Stimulated activated CD4-positive, alpha-beta T cell treated with anti-CD3 and anti-CD28 coated beads, Interleukin-1b, Interleukin-23, amount 100 ng/mL, for 48 hours (primary cell): ENCODE measurements around the gene BCL6B.

ENCODE experiments used
- DNase-seq: peaks from one replicate; pipeline ENCODE4 v3.0.0-alpha.2; 2020

BCL6B gene

DNA sequence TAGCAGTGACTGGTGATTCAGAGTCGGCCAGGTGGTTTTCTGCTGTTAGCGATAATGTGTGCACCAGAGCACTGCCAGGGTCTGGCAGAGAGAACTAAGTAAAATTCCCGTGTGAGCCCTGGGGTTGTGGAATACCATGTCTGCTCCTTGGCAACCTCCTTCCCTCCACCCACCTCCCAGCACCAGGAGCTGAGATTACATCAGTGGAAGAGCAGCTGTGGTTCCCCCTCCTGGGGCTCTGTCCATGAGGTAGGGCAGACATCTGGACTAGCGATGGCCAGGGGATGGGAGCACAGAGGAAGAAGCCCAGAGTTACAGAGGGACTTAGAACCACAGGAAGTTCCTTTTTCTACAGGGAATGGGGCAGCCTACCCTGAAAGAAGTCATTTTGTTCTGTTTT, 41.4 kb downstream of the BCL6B start:
- DNase-seq: no peak

DNA sequence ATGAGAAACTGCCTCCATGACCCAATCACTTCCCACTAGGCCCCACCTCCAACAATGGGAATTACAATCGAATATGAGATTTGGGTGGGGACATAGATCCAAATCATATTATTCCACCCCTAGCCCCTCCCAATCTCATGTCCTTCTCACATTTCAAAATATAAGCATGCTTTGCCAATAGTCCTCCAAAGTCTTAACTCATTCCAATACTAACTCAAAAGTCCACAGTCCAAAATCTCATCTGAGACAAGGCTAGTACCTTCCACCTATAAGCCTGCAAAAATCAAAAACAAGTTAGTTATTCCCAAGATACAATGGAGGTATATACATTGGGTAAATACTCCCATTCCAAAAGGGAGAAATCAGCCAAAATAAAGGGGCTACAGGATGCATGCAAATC, 44.3 kb downstream of the BCL6B start:
- no peak for DNase-seq

DNA sequence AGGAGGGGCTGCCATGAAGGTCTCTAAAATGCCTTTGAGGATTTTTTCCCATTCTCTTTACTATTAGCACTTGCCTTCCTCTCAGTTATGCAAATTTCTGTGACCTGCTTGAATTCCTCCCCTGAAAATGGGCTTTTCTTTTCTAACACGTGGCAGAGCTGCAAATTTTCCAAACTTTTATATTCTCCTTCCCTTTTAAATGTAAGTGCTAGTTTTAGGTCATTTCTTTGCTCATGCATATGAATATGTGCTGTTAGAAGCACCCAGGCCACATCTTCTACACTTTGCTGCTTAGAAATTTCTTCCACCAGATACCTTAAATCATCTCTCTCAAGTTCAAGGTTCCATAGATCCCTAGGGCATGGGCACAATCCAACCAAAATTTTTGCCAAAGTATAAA, 45.4 kb downstream of the BCL6B start:
- DNase-seq: no peak

DNA sequence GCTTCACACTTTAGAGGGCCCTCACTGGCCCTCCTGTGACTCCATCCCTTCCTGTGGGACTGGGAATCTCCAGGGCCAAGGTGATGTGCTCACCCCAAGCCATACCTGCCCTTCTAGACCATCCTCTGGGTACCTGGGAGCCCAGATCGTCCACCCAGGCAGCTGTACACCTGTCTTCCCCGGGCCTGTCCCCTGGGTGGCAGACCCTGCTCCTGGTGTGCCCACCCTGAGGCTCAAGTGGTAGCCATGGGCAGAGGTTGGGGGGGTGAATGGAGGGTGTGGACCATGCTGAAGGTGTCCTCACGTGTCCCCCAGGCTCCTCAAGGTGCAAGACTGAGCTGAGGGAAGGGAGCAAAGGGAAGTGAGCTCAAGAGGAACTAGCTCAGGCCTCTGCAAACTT, 47.9 kb downstream of the BCL6B start:
- no peak for DNase-seq

DNA sequence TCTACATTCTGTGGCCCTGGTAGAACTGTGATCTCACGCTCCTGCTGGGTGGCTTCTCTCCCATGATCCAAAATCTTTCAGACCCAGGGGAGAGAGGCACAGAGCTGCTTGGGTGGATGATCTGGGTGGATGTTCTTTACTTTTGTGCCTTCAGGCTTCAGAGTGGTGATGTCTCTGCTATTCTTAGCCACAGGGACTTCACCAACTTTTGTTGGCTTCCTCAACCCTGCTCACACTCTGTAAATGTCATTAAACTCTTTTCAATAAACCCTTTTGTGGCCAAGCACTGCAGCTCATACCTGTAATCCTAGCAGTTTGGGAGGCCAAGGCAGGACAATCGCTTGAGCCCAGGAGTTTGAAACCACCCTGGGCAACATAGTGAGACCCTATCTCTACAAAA, 49.6 kb downstream of the BCL6B start:
- DNase-seq: no peak

DNA sequence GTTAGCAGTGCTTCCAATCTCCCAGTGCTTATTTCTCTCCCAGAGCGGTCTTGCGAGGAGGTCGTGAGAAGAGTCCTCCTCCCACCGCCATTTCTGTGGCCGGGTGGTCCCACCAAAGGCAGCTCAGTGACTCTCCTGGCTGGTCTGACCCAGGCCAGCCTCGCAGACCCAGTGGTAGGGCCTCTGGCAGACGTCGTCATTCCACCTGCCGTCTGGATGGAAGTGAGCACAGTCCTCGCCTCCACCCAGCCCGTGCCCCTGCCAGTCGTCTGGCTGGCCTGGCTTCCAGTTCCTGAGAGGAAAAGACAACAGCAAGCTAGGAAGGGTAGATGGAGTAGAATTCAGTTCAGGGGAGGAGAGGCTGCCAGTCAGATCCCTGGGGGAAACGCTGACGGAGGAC, 52.1 kb downstream of the BCL6B start:
- DNase-seq: no peak

DNA sequence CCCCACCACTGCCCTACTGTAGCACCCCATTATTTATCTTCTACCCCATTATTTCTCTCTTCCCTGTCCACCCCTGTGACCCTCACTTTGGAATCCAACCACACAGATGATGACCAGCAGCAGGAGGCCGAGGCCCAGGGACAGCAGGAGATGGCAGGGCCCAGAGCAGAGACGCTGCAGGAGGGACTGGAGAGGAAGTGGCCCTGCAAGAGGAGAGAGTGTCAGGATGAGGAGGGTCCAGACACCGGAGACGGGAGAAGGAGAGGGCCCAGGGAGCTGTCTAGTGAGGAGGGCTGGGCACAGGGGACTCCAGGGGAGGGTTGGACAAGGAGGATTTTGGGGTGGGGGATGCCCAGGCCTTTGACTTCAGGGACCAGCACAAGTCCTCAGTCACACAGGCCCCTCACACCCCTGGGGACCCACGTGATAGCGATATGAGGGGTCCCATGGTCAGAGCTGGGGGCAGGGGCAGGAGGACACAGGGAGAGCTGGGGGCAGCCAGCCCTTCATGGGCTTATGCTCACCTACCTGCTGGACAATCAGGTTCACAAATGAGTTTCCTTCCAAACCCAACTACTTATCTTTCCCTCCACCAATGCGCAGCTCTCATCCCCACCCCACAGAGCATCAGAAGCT, 55.2 kb downstream of the BCL6B start:
- no peak for DNase-seq

DNA sequence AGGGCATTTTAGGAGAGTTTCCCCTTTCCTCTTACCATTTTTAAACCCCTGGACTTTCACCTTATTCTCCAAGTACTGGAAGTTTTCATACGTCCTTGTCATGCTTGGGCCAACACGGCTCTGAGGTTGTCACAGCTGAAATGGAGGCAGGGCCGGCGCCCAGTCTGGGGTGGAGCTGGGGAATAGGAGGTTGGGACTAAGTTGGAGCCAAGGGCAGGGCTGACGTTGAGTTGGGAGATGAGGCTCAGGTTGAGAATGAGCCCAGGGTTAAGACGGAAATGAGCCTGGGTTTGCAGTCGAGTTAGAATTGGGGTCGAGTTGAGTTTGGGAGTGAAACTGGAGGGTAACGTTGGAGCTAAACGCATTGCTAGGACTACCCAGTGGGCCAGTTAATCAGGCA, 55.9 kb downstream of the BCL6B start:
- DNase-seq: no peak
